GM13976 (cell line): ENCODE data around the gene NPEPL1.
"Not testable (repeated sequence)": the region's sequence is repeated elsewhere in the genome, so short reads cannot be mapped to it uniquely, and the experiment has no call there.

ENCODE experiments used
- DNase-seq: peaks from one replicate; pipeline ENCODE4 v3.0.0; 2012; ENCODE audit warnings: low spot score
- CTCF ChIP-seq: IDR thresholded peaks from 2 replicates; pipeline ENCODE4 v1.5.1; 2012; ENCODE audit warnings: borderline replicate concordance, mild to moderate bottlenecking; ENCODE audit not compliant: insufficient read depth; ENCODE audit errors: extremely low read depth, missing control alignments, control extremely low read depth
- in situ Hi-C: fragments of 300-500 bp; cut with MboI; formaldehyde crosslinking; loops from one replicate; pipeline ENCODE4 v1.12.0; 2022; ENCODE audit warnings: low sequenced_read_pairs, mixed read lengths, inconsistent platforms; ENCODE audit not compliant: unreplicated experiment

Gene NPEPL1

GRCh38 chr20:58756450-58756775 lies 63.8 kb downstream of the NPEPL1 start:
- in situ Hi-C loops: no loop called here
- TF ChIP-seq CTCF: no peak
- no peak for DNase-seq

GRCh38 chr20:58757647-58758046 lies 65.0 kb downstream of the NPEPL1 start:
- DNase-seq, in situ Hi-C loops: not testable (repeated sequence)

- in situ Hi-C loops: no loop called here
- DNase-seq: no peak
- no peak for TF ChIP-seq CTCF
Observed at GRCh38 chr20:58759947-58760346, 67.3 kb downstream of the NPEPL1 start.

GRCh38 chr20:58760856-58761255 lies 68.3 kb downstream of the NPEPL1 start:
- DNase-seq: no peak
- in situ Hi-C loops: no loop called here
- TF ChIP-seq CTCF: no peak

GRCh38 chr20:58762120-58762519 lies 69.5 kb downstream of the NPEPL1 start:
- in situ Hi-C loops: no loop called here

GRCh38 chr20:58763076-58763475 lies 70.5 kb downstream of the NPEPL1 start:
- TF ChIP-seq CTCF: no peak
- no peak for DNase-seq
- in situ Hi-C loops: no loop called here

More at GRCh38 chr20:58762120-58762519, 69.5 kb downstream of the NPEPL1 start:
- TF ChIP-seq CTCF: no peak
- no peak for DNase-seq
